Measurements from ENCODE around the gene HMGN2.

The HMGN2 gene

GRCh38 chr1:26472320-26472900, at the start of gene HMGN2:
Gene HMGN2 (plus strand): TSS chr1:26472440. CDS start chr1:26472613, 173 bp downstream.
- peak; percentile 80 for DNase-seq (ENCODE audit: low spot score)

- no peak for DNase-seq (ENCODE audit: low spot score)
Measured at GRCh38 chr1:26429721-26430120, 42.5 kb upstream of the HMGN2 start.

- DNase-seq (ENCODE audit: low spot score) = peak; percentile 100
Measured at GRCh38 chr1:26431979-26432695, 40.1 kb upstream of the HMGN2 start, which contains the start of gene DHDDS. Gene DHDDS (plus strand): TSS chr1:26432321. CDS start chr1:26432946, 625 bp downstream.

- DNase-seq (ENCODE audit: low spot score) = no peak
Measured at GRCh38 chr1:26432793-26433192, 39.4 kb upstream of the HMGN2 start.

GRCh38 chr1:26434161-26434752, 38.0 kb upstream of the HMGN2 start:
- no peak for DNase-seq (ENCODE audit: low spot score)

GRCh38 chr1:26438041-26438440, 34.2 kb upstream of the HMGN2 start:
- no peak for DNase-seq (ENCODE audit: low spot score)

GRCh38 chr1:26440259-26440658, 32.0 kb upstream of the HMGN2 start:
- no peak for DNase-seq (ENCODE audit: low spot score)

- DNase-seq (ENCODE audit: low spot score) = no peak
Measured at GRCh38 chr1:26449868-26450267, 22.4 kb upstream of the HMGN2 start.

- no peak for DNase-seq (ENCODE audit: low spot score)
Measured at GRCh38 chr1:26450908-26451307, 21.3 kb upstream of the HMGN2 start.

- DNase-seq (ENCODE audit: low spot score) = no peak
Measured at GRCh38 chr1:26452459-26453183, 19.6 kb upstream of the HMGN2 start.

GRCh38 chr1:26459148-26459547, 13.1 kb upstream of the HMGN2 start:
- DNase-seq (ENCODE audit: low spot score) = no peak

- no peak for DNase-seq (ENCODE audit: low spot score)
Measured at GRCh38 chr1:26459573-26460031, 12.6 kb upstream of the HMGN2 start.

GRCh38 chr1:26468911-26469310, 3.3 kb upstream of the HMGN2 start:
- DNase-seq (ENCODE audit: low spot score) = no peak

- DNase-seq (ENCODE audit: low spot score) = no peak
Measured at GRCh38 chr1:26469558-26469957, 2.7 kb upstream of the HMGN2 start.

- no peak for DNase-seq (ENCODE audit: low spot score)
Measured at GRCh38 chr1:26470878-26471497, 1.3 kb upstream of the HMGN2 start.

GRCh38 chr1:26471498-26472319, 531 bp upstream of the HMGN2 start:
- DNase-seq (ENCODE audit: low spot score) = no peak

GRCh38 chr1:26472901-26473845, 933 bp downstream of the HMGN2 start:
- DNase-seq (ENCODE audit: low spot score) = peak; percentile 98

GRCh38 chr1:26474818-26475217, 2.6 kb downstream of the HMGN2 start:
- no peak for DNase-seq (ENCODE audit: low spot score)

GRCh38 chr1:26475989-26476388, 3.7 kb downstream of the HMGN2 start:
- DNase-seq (ENCODE audit: low spot score) = no peak

- no peak for DNase-seq (ENCODE audit: low spot score)
Measured at GRCh38 chr1:26476958-26477357, 4.7 kb downstream of the HMGN2 start.
